Measurements from ENCODE around the gene ALX3.

Gene ALX3

DNA sequence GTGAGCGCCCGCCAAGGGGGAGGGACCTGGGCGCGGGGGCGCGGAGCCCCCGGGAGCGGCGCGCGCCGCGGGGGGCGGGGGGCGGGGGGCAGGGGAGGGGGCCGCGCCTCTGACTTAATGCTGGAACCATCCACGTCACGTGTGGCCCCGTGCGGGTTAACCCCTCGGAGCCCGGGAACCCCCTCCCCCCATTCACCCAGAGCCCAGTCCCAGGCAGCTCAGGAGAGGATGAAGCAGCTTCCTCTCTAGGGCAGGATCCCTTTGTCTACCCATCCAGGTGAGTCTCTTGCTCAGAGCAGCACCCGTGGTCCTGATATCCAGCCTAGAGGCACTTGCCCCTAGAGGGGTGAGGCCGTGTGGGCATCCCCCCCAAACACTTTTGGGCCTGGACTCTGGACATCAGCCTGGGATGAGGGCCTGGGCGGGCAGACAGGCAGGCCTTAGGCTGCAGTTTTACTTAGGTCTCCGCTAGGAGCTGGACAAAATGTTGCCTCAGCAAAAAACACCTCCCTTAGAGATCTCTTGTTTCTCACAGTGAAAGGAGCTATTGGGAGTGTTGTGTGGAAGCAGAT lies at the start of gene ALX3:
TSS of gene ALX3 (minus strand) at position 2 of the 572 bp plus-strand sequence. CDS start 60 bp downstream, outside the sequence.
- TF ChIP-seq, protein P1, sequence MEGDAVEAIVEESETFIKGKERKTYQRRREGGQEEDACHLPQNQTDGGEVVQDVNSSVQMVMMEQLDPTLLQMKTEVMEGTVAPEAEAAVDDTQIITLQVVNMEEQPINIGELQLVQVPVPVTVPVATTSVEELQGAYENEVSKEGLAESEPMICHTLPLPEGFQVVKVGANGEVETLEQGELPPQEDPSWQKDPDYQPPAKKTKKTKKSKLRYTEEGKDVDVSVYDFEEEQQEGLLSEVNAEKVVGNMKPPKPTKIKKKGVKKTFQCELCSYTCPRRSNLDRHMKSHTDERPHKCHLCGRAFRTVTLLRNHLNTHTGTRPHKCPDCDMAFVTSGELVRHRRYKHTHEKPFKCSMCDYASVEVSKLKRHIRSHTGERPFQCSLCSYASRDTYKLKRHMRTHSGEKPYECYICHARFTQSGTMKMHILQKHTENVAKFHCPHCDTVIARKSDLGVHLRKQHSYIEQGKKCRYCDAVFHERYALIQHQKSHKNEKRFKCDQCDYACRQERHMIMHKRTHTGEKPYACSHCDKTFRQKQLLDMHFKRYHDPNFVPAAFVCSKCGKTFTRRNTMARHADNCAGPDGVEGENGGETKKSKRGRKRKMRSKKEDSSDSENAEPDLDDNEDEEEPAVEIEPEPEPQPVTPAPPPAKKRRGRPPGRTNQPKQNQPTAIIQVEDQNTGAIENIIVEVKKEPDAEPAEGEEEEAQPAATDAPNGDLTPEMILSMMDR (IDR thresholded peaks at IDR 0.05; ENCODE audit: insufficient read depth, low read depth, low read length, missing control alignments): no peak
- no peak within 1 kb of the TSS for H3K4me3 ChIP-seq (ENCODE audit: low read depth, low read length)
- DNase-seq (ENCODE audit: low read depth): no peak

DNA sequence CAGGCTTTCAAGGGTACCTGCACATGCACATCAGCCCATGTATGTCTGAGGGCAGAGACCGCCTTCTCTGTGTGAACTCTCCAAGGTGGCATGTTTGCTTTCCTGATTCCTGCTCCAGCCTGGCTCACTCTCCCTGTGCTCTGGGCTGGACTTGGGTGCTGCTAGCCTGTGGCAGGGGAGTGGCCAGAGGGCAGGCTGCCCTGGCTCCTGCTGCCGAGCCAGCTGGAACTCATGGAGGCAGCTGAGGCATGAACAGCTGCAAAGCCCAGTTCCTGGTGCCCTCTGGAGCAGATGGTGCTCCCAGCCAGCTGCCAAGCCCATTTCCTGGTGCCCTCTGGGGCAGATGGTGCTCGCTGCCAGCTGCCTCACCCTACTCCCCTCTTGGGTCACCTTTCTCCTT lies 49.4 kb upstream of the ALX3 start:
- TF ChIP-seq, protein P1 (IDR thresholded peaks at IDR 0.05; ENCODE audit: insufficient read depth, low read depth, low read length, missing control alignments): no peak

DNA sequence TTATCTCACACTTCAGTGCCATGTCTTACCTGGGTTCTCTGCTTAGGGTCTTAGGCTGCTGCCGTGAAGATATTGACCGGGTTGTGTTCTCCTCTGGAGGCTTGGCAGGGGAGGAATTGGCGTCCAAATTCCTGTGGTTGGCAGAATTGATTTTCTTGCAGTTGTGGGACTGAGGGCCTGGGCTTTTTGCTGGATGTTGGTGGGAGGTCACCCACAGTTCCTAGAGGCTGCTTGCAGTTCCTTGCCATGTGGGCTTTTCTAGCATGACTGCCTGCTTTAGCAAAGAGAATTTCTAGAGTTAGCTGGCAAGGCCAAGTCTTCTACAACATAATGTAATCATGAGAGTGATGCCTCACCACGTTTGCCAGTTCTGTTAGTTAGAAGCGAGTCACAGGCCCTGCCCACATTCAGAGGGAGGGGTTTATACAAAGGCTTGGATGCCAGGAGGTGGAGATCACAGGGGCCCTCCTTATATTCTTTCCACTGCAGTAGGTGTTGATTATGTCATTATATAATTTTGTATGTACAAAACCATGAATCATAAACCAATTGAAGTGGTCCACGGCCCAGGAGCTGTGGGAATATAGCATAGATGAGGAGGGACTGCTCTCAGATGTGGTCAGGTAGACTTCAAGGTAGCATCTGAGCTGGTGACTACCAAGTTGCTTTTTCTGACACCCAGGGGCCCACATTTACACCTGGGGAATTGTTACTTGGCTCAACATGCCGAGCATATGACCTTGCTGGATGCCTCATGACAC lies 48.3 kb upstream of the ALX3 start:
- no peak overlapping the region for H3K4me3 ChIP-seq (ENCODE audit: low read depth, low read length)
- TF ChIP-seq, protein P1 (IDR thresholded peaks at IDR 0.05; ENCODE audit: insufficient read depth, low read depth, low read length, missing control alignments): no peak
- DNase-seq (ENCODE audit: low read depth): no peak

More for the DNA sequence above, 49.4 kb upstream of the ALX3 start:
- no peak for DNase-seq (ENCODE audit: low read depth)
- H3K4me3 ChIP-seq (ENCODE audit: low read depth, low read length): no peak overlapping the region

DNA sequence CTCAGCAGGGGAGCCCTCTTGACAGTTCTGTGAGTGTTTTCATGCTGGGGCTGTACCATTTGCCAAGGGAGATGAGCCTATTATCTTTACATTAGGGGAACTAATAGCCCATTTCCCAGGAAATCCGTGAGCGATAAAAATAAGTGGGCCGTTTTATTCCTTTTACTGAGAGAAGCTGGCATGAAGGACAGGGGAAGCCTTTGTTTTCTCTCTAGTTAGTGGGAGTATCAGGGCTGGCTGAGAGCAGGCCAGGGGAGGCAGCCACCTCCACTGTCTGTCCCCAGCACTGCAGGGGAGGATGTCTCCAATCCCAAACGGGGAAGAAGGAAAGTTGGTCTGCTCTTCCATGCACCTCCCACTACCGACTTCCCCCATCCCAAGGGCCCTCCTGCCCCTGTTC lies 44.3 kb upstream of the ALX3 start:
- TF ChIP-seq, protein P1 (IDR thresholded peaks at IDR 0.05; ENCODE audit: insufficient read depth, low read depth, low read length, missing control alignments): no peak
- no peak overlapping the region for H3K4me3 ChIP-seq (ENCODE audit: low read depth, low read length)
- DNase-seq (ENCODE audit: low read depth): no peak

DNA sequence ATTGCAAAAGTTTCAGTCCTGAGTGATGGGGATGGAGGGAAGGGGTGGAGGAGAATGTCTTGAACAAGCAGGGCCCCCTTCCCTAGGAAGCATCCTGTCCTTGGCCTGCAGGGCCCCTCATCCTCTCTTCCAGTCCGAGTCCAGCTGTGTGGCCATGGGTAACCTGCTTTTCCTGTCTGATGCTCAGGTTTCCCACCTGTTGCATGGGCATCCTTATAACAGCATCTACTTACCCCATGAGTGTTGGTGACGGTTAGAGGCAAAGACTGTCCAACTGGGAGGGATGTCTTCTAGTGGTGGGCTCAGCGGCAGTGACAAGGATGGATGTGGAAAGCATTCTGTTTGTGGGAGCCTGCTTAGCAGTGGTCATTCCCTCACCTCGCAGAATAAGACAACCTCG lies 43.7 kb upstream of the ALX3 start:
- H3K4me3 ChIP-seq (ENCODE audit: low read depth, low read length): no peak overlapping the region
- no peak for DNase-seq (ENCODE audit: low read depth)
- TF ChIP-seq, protein P1 (IDR thresholded peaks at IDR 0.05; ENCODE audit: insufficient read depth, low read depth, low read length, missing control alignments): no peak

DNA sequence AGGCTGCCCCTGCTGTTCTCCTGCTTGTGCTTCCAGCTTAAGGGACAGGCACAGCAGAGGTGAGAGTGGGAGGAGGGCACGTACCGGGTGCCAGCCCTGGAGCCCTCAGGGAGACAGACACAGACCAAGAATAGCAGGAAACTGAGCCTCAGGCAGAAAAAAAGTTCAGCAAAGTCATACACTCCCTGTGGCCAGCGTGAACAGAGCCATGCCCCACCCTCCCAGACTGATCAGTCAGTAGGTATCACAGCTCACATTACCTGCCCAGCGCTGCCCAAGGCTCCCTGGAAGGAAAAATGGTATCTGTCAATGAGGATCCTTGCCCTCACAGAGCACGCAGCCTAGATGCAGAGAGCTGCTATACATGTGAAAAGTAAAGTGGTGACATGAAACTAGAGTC lies 43.1 kb upstream of the ALX3 start:
- TF ChIP-seq, protein P1 (IDR thresholded peaks at IDR 0.05; ENCODE audit: insufficient read depth, low read depth, low read length, missing control alignments): no peak
- DNase-seq (ENCODE audit: low read depth): no peak
- no peak overlapping the region for H3K4me3 ChIP-seq (ENCODE audit: low read depth, low read length)

Measured in GM12865 (cell line).